ENCODE results near the gene SLC1A3.

Gene SLC1A3

GRCh38 chr5:36665628-36666027, 59.2 kb downstream of the SLC1A3 start:
- no peak for TF ChIP-seq POLR2A (IDR thresholded peaks at IDR 0.05; ENCODE audit: low read depth, low read length)
- FAIRE-seq (no peak), DNase-seq (ENCODE audit: insufficient read length, low spot score) (no peak)

- no peak for DNase-seq (ENCODE audit: insufficient read length, low spot score)
- FAIRE-seq: no peak
- no peak for TF ChIP-seq POLR2A (IDR thresholded peaks at IDR 0.05; ENCODE audit: low read depth, low read length)
Measured at GRCh38 chr5:36666274-36666673, 59.9 kb downstream of the SLC1A3 start.

GRCh38 chr5:36666986-36667385, 60.6 kb downstream of the SLC1A3 start:
- no peak for TF ChIP-seq POLR2A (IDR thresholded peaks at IDR 0.05; ENCODE audit: low read depth, low read length)
- FAIRE-seq: no peak
- DNase-seq (ENCODE audit: insufficient read length, low spot score): no peak

- TF ChIP-seq POLR2A (IDR thresholded peaks at IDR 0.05; ENCODE audit: low read depth, low read length): no peak
- FAIRE-seq (no peak), DNase-seq (ENCODE audit: insufficient read length, low spot score) (no peak)
Measured at GRCh38 chr5:36667824-36668223, 61.4 kb downstream of the SLC1A3 start.

- DNase-seq (ENCODE audit: insufficient read length, low spot score) (no peak), FAIRE-seq (no peak)
- TF ChIP-seq POLR2A (IDR thresholded peaks at IDR 0.05; ENCODE audit: low read depth, low read length): no peak
Measured at GRCh38 chr5:36669015-36669651, 62.7 kb downstream of the SLC1A3 start.

GRCh38 chr5:36670548-36670947, 64.1 kb downstream of the SLC1A3 start:
- FAIRE-seq: no peak
- DNase-seq (ENCODE audit: insufficient read length, low spot score): no peak
- TF ChIP-seq POLR2A (IDR thresholded peaks at IDR 0.05; ENCODE audit: low read depth, low read length): no peak

- no peak for FAIRE-seq
- TF ChIP-seq POLR2A (IDR thresholded peaks at IDR 0.05; ENCODE audit: low read depth, low read length): no peak
- no peak for DNase-seq (ENCODE audit: insufficient read length, low spot score)
Measured at GRCh38 chr5:36675282-36675681, 68.9 kb downstream of the SLC1A3 start.

GRCh38 chr5:36679221-36679989, 73.0 kb downstream of the SLC1A3 start:
- FAIRE-seq (no peak), DNase-seq (ENCODE audit: insufficient read length, low spot score) (no peak)
- no peak for TF ChIP-seq POLR2A (IDR thresholded peaks at IDR 0.05; ENCODE audit: low read depth, low read length)

GRCh38 chr5:36680066-36680465, 73.7 kb downstream of the SLC1A3 start:
- TF ChIP-seq POLR2A (IDR thresholded peaks at IDR 0.05; ENCODE audit: low read depth, low read length): no peak
- DNase-seq (ENCODE audit: insufficient read length, low spot score) (no peak), FAIRE-seq (no peak)

- DNase-seq (ENCODE audit: insufficient read length, low spot score): no peak
- FAIRE-seq: no peak
Measured at GRCh38 chr5:36681711-36682110, 75.3 kb downstream of the SLC1A3 start.

GRCh38 chr5:36682499-36682898, 76.1 kb downstream of the SLC1A3 start:
- DNase-seq (ENCODE audit: insufficient read length, low spot score) (no peak), FAIRE-seq (no peak)
- no peak for TF ChIP-seq POLR2A (IDR thresholded peaks at IDR 0.05; ENCODE audit: low read depth, low read length)

More at GRCh38 chr5:36681711-36682110, 75.3 kb downstream of the SLC1A3 start:
- TF ChIP-seq POLR2A (IDR thresholded peaks at IDR 0.05; ENCODE audit: low read depth, low read length): no peak

- no peak for FAIRE-seq
- no peak for TF ChIP-seq POLR2A (IDR thresholded peaks at IDR 0.05; ENCODE audit: low read depth, low read length)
- no peak for DNase-seq (ENCODE audit: insufficient read length, low spot score)
Measured at GRCh38 chr5:36683821-36684434, 77.5 kb downstream of the SLC1A3 start.

- FAIRE-seq (no peak), DNase-seq (ENCODE audit: insufficient read length, low spot score) (no peak)
- no peak for TF ChIP-seq POLR2A (IDR thresholded peaks at IDR 0.05; ENCODE audit: low read depth, low read length)
Measured at GRCh38 chr5:36685631-36686288, 79.4 kb downstream of the SLC1A3 start.

GRCh38 chr5:36686881-36687280, 80.5 kb downstream of the SLC1A3 start:
- TF ChIP-seq POLR2A (IDR thresholded peaks at IDR 0.05; ENCODE audit: low read depth, low read length): no peak
- DNase-seq (ENCODE audit: insufficient read length, low spot score): no peak
- FAIRE-seq: no peak
